Activated CD4-positive, alpha-beta T cell treated with anti-CD3 and anti-CD28 coated beads for 4 hours (primary cell): ENCODE measurements around the gene PLEKHN1.
A peak's percentile ranks its signal among the peaks of the same experiment; 100 is the strongest.

Experiments
- DNase-seq, 2 donors: peaks; one replicate each; pipeline ENCODE4 v3.0.0-alpha.2; 2020

The PLEKHN1 gene

DNA sequence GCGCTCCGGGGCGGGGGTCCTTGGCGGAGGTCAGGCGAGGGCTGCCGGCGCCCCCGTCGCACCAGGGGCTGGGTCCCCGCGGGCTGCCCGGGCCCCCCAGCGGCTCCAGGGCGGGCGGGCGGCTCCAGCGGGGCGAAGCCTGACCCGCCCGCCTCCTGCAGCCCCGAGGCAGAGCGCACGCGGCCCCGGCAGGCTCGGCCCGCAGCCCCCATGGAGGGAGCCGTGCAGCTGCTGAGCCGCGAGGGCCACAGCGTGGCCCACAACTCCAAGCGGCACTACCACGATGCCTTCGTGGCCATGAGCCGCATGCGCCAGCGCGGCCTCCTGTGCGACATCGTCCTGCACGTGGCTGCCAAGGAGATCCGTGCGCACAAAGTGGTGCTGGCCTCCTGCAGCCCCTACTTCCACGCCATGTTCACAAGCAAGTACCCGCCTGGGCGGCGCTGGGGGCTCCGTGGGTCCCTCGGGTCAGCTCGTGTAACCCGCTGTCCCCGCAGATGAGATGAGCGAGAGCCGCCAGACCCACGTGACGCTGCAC, 5.1 kb upstream of the PLEKHN1 start:
- no peak for DNase-seq

DNA sequence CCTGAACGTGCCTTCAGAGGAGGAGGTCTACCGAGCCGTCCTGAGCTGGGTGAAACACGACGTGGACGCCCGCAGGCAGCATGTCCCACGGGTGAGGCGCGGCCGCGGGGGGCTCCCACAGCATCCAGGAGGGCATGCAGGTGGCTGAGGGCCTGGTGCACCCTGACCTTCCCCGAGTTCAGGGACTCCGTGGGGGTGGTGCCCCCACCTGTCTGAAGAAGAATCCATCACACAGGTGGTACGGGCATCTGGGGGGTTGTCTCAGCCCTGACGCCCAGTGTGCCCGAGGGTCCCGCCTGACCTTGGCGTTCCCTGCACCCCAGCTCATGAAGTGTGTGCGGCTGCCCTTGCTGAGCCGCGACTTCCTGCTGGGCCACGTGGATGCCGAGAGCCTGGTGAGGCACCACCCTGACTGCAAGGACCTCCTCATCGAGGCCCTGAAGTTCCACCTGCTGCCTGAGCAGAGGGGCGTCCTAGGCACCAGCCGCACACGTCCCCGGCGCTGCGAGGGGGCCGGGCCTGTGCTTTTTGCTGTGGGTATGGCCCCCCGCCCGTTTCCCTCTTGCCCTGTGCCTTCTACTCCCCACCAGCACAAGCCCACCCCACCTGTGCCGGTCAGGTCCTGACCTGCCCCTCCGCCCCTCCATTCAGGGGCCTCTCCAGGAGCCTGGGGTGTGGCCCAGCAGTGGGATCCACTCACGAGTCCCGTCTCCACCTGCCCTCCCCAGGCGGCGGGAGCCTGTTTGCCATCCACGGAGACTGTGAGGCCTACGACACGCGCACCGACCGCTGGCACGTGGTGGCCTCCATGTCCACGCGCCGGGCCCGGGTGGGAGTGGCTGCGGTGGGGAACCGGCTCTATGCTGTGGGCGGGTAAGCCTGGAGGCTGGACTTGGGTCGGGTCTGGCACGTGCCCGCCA, 3.6 kb upstream of the PLEKHN1 start:
- DNase-seq, result no peak

DNA sequence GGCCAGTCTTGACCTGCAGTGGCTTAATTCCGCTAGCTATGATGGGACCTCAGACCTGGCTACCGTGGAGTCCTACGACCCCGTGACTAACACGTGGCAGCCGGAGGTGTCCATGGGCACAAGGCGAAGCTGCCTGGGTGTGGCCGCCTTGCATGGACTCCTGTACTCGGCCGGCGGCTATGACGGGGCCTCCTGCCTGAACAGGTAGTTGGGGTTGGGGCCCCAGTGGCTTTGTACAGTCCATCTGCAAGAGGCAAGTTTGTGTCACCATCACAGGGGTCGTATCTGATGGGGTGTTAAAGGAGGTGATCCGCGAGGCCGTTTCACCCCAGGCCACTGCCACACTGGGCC, 3.0 kb upstream of the PLEKHN1 start:
- DNase-seq, result no peak

DNA sequence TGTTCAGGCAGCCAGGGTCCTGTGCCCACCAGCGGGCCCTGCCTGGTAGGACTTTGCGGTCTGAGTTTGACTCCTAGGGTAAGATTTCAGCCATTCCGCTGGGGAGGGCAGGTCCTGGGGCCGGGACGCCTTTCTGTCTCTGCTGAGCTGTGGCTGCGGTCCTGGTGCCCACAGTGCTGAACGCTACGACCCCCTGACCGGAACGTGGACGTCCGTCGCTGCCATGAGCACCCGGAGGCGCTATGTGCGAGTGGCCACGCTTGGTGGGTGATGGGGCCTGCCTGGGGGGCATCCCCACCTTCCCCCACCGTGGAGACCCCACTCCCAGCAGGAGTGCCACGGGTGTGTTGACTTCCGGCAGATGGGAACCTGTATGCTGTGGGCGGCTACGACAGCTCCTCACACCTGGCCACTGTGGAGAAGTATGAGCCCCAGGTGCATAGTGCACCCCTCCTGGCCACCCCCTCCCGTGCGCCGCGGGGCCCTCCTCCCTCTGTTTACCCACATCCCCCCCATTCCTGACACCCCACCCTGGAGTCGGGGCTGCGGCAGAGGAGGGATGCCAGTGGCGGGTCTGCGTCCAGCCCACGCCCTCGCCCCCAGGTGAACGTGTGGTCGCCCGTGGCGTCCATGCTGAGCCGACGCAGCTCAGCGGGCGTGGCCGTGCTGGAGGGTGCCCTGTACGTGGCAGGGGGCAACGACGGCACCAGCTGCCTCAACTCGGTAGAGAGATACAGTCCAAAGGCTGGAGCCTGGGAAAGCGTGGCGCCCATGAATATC, 2.3 kb upstream of the PLEKHN1 start:
- no peak for DNase-seq

DNA sequence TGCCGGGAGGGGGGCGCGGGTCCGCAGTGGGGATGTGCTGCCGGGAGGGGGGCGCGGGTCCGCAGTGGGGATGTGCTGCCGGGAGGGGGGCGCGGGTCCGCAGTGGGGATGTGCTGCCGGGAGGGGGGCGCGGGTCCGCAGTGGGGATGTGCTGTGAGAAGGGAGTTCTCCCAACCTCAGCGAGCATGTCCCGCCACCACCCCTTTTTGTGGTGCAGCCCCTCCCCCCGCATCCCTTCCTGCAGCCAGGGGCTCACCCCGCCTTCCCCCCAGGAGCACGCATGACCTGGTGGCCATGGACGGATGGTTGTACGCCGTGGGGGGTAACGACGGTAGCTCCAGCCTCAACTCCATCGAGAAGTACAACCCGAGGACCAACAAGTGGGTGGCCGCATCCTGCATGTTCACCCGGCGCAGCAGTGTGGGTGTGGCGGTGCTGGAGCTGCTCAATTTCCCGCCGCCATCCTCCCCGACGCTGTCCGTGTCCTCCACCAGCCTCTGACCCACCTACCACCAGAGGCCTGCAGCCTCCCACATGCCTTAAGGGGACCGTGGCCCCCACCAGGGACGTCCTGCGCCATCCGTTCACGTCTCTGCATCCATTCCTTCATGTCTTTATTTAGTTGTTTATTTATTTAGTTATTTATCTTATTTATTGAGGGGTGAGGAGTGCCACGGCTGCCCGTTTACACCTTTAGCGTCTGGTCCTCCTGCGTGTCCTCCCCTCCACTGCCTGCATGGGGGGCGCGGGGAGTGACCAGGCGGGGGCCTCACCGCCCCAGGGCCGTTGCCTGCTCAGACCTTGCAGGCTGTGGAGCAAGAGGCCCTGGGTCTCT, 1.4 kb upstream of the PLEKHN1 start:
- DNase-seq, result no peak

DNA sequence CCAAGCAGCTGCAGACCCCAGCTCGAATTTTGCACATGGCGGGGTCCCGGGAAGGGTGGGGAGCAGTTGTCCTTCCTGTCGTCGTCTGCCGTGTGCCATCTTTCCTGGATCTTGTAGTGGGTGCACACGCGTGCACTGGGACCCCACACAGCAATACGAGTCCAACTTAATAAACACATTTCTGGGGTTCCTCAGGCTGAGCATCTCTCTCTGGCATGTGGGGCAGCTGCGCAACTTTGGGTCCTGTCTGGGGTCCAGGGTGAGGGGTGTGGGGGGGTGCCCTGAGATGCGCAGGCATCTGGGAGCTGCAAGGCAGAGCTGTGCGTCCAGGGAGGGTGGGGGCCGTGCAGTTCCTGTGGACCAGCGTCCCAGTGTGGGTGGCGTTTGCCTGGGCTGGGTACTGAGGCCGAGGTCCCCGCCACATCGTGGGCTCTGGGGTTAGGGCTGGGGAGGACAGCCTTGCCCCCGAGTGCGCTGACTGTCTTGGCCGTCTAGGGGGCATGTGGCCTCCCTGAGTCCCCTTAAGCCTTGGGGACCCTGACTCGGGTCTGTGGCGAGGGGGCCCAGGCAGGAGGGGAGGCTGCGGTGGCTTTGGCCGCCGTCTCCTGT, 652 bp upstream of the PLEKHN1 start:
- DNase-seq, result no peak

DNA sequence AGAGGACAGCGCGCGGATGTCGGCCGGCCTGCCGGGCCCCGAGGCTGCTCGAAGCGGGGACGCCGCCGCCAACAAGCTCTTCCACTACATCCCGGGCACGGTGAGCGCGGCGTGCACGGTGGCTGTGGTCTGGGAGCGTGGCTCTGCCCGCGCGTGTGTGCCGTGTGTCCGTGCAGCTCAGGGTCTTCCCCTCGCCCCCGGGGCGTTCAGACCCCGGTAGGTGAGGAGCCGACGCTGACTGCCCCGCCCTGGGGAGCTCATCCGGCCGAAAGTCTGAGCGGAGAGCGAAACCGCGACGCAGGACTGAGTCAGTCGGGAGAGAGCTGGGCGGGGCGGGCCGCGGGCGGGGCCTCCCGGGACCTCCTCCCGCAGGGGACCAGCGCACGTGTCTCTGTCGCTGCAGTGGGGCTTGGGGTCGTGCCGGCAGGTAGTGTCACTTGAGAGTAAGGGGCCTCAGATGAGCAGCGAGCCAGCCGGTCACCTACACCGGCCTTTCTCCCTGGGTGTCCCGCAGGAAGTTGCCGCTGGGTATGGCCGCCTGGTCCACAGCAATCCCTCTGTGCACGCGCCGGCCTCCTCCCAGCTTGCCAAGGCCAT, 520 bp downstream of the PLEKHN1 start:
- peak; percentile 84 for DNase-seq

DNA sequence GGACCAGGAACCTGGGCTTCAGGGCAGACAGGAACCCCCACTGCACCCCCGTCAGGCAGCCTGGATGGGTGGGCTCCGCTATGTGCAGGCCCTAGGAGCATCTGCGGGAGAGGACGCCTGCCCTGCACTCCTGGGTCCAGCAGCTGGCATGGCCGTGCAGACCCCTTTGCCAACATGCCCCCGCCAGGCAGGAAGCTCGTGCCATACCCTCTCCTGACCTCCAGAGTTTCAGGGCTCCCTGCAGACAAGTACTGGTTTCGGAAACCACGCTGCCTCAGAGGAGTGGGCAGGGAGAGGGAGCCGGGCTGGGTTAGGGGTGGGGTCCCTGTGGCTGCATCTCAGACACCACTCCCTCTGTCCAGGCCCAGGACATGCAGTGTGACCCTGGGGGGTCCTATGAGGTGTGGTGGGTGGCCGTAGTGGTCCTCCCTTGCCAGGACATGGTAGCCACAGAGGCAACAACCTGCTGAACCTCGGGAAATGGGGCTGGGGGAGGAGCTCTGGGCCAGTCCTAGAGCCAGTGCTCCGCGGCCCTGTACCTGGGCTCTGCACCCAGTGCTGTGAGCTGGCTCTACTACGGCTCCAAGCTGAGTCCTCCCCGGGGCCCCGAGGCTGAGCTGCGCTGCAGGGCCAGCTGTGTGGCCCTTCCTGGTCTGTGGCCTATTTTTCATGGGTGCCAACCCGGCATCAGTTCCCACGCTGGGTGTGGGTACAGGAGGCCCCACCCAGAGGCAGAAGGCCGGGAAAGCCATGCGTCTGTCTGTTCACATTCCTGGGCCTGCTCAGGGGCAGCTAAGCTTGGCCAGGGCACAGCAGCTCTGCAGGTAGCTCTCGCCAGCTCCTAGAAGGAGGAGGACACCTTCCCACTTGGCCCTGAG, 1.4 kb downstream of the PLEKHN1 start:
- no peak for DNase-seq

DNA sequence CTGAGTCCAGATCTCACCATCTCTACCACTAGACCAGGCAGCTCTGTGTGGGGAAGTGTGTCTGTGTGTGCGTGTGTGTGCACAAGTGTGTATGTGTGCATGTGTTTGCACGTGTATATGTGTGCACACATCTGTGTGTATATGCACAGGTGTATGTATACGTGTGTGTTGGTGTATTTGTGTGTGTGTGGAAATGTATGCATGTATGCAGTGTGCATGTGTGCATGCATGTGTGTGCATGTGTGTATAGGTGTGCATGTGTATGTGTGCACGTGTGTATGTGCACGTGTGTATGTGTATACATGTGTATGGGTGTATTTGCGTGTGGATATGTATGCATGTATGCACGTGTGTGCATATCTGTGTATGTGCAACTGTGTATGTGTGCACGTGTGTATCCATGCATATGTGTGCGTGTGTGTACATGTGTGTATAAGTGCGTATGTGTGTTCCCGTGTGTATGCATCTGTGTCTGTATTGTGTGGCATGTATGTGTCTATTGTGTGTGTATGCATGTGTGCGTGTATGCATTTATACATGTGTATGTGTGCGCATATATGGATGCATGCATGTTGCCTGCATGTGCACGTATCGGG, 3.1 kb downstream of the PLEKHN1 start:
- DNase-seq, result no peak

DNA sequence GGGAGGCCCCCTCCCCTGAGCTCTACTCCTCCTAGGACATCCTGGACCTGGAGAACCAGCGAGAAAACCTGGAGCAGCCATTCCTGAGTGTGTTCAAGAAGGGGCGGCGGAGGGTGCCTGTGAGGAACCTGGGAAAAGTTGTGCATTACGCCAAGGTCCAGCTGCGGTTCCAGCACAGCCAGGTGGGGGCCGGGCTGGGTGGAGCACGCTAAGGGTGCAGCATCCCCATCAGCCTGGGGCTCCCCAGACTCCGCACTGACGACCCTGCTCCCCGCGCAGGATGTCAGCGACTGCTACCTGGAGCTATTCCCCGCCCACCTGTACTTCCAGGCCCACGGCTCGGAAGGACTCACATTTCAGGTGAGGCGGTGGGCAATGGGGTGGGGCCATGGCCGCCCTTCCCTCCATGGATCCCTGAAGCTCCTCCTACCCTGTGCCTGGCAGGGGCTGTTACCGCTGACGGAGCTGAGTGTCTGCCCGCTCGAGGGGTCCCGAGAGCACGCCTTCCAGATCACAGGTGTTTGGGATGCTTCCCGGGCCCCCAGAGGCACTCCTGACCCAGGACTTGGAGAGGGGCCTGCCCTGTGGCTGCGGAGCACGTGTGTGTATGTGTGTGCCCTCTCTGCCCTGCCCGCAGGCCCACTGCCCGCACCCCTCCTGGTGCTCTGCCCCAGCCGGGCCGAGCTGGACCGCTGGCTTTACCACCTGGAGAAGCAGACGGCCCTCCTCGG, 4.1 kb downstream of the PLEKHN1 start:
- no peak for DNase-seq

DNA sequence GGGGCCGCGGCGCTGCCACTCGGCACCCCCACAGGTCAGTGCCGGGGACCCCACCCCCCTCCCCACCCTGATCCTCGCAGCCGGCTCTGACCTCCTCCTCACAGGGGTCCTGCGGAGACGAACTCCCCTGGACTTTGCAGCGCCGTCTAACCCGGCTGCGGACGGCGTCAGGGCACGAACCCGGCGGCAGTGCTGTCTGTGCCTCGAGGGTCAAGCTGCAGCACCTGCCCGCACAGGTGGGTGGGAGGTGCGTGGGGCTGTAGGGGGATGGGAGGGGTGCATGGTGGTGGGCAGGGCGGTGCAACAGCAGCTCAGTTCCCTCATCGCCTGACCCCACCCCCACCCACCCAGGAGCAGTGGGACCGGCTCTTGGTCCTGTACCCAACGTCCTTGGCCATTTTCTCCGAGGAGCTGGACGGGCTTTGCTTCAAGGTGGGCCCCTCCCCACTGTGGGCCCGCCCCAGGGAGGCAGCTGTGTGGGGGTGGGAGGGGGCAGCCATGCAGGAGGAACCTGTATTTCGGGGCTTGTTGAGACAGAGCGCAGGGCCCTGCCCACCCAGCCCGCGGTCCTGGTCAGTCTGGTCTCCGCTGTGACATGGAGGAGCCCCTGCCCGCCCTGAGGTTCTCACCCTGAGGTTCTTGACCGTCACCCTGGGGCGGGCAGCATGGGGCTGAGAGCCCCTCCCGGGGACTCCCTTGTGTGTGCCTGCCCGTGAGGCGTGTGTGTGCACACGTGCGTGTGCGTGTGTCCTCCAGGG, 4.9 kb downstream of the PLEKHN1 start:
- no peak for DNase-seq

DNA sequence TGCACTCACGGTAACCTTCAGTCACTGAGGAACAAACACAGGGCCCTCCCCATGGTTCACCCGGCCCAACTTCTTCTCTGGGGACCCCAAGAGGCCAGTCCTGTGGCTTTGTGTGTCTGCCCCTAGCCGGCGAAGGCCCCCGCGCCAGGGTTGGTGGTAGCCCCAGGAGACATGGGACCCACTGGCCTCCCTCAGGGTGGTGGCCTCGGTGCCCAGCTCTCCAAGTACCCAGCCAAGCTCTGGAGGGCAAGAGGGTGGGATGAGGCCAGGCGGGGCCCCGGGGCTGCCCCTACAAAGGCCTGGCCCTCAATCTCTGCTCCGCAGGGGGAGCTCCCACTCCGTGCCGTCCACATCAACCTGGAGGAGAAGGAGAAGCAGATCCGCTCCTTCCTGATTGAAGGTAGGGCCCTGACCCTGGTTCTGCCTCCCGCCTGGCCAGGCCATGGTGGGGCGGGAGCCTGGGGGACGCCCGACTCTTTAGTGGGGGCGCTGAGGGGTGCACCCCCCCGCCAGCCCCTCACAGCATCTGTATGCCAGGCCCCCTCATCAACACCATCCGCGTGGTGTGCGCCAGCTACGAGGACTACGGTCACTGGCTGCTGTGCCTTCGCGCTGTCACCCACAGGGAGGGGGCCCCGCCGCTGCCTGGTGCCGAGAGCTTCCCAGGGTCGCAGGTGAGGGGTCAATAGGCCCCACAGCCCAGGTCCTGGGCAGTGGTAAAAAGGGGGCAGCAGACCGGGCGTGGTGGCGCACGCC, 5.6 kb downstream of the PLEKHN1 start:
- no peak for DNase-seq

DNA sequence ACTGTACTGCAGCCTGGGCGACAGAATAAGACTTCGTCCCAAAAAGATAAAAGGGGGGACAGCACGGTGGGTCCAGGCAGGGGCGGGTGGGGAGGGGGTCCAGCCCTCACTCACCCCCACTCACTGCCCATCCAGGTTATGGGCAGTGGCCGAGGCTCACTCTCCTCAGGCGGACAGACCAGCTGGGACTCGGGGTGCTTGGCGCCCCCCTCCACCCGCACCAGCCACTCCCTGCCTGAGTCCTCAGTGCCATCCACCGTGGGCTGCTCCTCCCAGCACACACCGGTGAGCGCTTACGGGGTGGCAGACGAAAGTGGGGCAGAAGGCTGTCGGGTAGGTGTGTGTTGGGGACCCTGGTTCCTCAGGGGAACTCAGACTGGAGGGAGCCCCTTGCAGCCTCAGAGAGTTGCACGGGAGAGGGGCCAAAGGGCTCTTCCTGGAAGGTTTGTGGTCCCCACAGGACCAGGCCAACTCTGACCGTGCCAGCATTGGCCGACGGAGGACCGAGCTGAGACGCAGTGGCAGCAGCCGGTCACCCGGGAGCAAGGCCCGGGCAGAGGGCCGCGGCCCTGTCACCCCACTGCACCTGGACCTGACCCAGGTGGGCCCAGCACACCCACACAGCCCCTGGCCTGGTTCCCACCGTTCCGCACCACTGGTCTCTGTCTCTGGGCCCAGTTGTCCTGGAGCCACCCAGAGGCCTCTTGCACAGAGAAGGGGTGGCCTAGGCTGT, 6.6 kb downstream of the PLEKHN1 start:
- DNase-seq, result no peak

DNA sequence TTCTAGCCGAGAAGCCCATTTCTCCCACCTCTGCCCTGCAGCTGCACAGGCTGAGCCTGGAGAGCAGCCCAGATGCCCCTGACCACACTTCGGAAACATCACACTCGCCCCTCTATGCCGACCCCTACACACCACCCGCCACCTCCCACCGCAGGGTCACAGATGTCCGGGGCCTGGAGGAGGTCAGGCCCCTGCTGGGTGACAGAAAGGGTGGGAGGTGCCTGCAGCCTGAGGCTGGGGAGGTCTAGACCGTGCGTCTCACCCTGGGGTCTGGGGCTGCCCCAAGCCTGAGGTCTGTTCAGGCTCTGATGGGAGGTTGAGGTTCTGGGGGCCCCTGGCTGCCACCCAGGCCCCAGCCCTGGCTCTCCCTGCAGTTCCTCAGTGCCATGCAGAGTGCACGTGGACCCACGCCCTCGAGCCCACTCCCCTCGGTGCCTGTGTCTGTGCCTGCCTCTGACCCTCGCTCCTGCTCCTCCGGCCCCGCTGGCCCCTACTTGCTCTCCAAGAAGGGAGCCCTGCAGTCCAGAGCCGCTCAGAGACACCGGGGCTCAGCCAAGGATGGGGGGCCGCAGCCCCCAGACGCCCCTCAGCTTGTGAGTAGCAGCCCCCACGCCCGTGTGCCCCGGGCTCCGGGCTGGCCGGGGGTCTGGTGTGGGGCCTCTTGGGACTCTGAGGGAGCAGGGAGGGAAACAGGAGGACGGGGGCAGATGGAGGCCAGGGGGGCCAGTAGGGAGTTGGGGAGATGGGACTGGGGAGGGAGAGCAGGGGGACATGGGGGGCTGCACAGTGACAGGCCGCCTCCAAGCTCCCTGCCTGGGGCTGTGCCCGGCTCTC, 7.4 kb downstream of the PLEKHN1 start:
- DNase-seq, result no peak

DNA sequence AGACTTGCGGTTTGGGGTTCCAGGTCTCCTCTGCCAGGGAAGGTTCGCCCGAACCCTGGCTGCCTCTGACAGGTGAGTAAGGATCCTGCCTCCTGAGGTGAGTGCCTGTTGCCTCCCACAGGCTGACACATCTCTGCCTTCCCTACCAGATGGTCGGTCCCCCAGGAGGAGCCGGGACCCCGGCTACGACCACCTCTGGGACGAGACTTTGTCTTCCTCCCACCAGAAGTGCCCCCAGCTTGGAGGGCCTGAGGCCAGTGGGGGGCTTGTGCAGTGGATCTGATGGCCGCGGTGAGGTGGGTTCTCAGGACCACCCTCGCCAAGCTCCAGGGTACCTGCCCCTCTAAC, 8.0 kb downstream of the PLEKHN1 start:
- no peak for DNase-seq

DNA sequence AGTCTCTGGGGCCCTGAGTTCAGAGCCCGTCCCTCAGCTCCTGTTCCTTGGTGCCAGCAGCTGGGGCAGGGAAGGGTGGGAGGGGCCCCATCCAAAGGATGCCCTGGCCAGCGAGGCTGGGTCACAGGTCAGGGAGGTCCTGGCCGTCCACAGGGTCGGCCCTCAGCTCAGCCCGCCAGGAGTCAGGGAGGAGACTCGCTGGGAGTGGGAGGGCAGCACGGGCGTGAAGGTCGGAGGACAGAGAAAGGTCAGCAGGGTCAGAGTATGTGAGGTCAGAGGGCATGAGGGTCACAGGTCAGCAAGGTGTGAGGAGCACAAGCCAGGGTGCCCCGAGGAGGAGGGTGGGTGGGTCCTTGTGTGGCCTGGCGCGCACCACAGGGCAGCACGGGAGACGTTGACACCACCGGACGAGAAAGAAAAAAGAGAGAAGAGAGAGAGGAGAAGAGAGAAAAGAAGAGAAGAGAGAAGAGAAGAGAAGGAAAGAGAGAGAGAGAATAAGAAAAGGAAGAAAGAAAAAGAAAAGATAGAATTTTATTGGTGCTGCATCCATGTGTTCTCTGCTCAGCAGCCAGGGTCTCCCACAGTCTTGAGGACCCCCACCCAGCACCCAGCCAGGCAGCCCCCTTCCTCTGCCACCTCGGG, 8.5 kb downstream of the PLEKHN1 start:
- no peak for DNase-seq
